H1 (cell line): ENCODE measurements around the gene VPS18. TPM values are rescaled to one million over a fixed set of nuclear protein-coding genes. Genes with fewer than 3 reads are reported as not detected.
A peak's percentile ranks its signal among the peaks of the same experiment; 100 is the strongest.

Source experiments
- CTCF ChIA-PET: fragments of 300-600 bp; sonication (Branson Sonifier 250); formaldehyde crosslinking; loops from one replicate; lab custom pipeline; 2021; ENCODE audit not compliant: partially characterized antibody; lab: Charles Lee
- POLR2A ChIA-PET: fragments of 300-600 bp; sonication (Branson Sonifier 250); formaldehyde crosslinking; loops from one replicate; lab custom pipeline; 2021; ENCODE audit warnings: inconsistent platforms; ENCODE audit not compliant: partially characterized antibody; lab: Charles Lee
- DNase-seq, 2 experiments: peaks; one replicate each; pipeline versions ENCODE4 v3.0.0 to v3.0.0-alpha.2; 2010 to 2022; ENCODE audit warnings: low spot score in 2 of 2, low read depth in 1 of 2, mixed read lengths in 1 of 2
- FAIRE-seq: peaks from 2 replicates; lab custom pipeline; 2011; peaks lifted over from hg19 to GRCh38; lab: Jason Lieb, UNC
- H2AFZ ChIP-seq: 2 replicates; pipeline ENCODE4 v1.8.1; 2012; ENCODE audit warnings: low read length, inconsistent platforms
- H2AK5ac ChIP-seq: 2 replicates; pipeline ENCODE4 v1.6.1; 2013; ENCODE audit warnings: low read depth, low read length
- H2BK120ac ChIP-seq: replicated peaks from 2 replicates; pipeline ENCODE3; 2013; ENCODE audit warnings: low read depth, low read length, inconsistent platforms
- H2BK12ac ChIP-seq: 2 replicates; pipeline ENCODE4 v1.6.1; 2013; ENCODE audit warnings: low read depth, low read length
- H2BK15ac ChIP-seq: 2 replicates; pipeline ENCODE4 v1.6.1; 2013; ENCODE audit warnings: low read length
- H2BK20ac ChIP-seq: 2 replicates; pipeline ENCODE4 v1.6.1; 2013; ENCODE audit warnings: low read length
- H2BK5ac ChIP-seq: 2 replicates; pipeline ENCODE4 v1.6.1; 2013; ENCODE audit warnings: low read depth, low read length
- H3K14ac ChIP-seq: 2 replicates; pipeline ENCODE4 v1.6.1; 2013; ENCODE audit warnings: inconsistent platforms; ENCODE audit not compliant: insufficient read length
- H3K18ac ChIP-seq: 2 replicates; pipeline ENCODE4 v1.6.1; 2013; ENCODE audit warnings: low read length; ENCODE audit errors: extremely low read depth
- H3K23ac ChIP-seq: 2 replicates; pipeline ENCODE4 v1.6.1; 2013; ENCODE audit warnings: inconsistent platforms; ENCODE audit not compliant: insufficient read length
- H3K23me2 ChIP-seq: 2 replicates; pipeline ENCODE4 v1.6.1; 2013; ENCODE audit warnings: low read depth, low read length
- H3K27ac ChIP-seq: 2 replicates; pipeline ENCODE4 v1.6.1; 2011; ENCODE audit warnings: low read depth, low read length, inconsistent platforms
- H3K27me3 ChIP-seq, 4 experiments: replicated peaks in 1 of 4; 1 replicate in 1 of 4; 2 replicates in 3 of 4; pipeline versions ENCODE4 v1.6.1 to v1.8.1; 2011 to 2013; ENCODE audit warnings: low read length in 3 of 4, mild to moderate bottlenecking in 3 of 4, inconsistent platforms in 2 of 4, mixed read lengths in 2 of 4, moderate library complexity in 1 of 4; ENCODE audit not compliant: control insufficient read depth in 3 of 4, insufficient read depth in 3 of 4; ENCODE audit errors: extremely low read depth in 1 of 4
- H3K36me3 ChIP-seq, 4 experiments: 2 replicates each; pipeline versions ENCODE4 v1.6.1 to v1.8.1; 2011 to 2013; ENCODE audit warnings: mild to moderate bottlenecking in 4 of 4, low read length in 3 of 4, moderate library complexity in 2 of 4, control low read depth in 1 of 4, inconsistent platforms in 1 of 4; ENCODE audit not compliant: insufficient read depth in 4 of 4, control insufficient read depth in 2 of 4
- H3K4ac ChIP-seq: replicated peaks from 2 replicates; pipeline ENCODE3; 2013; ENCODE audit warnings: low read length, low read depth, mixed read lengths, inconsistent platforms; ENCODE audit not compliant: insufficient read length
- H3K4me1 ChIP-seq, 4 experiments: replicated peaks in 1 of 4; 1 replicate in 1 of 4; 2 replicates in 3 of 4; pipeline versions ENCODE4 v1.6.1 to v1.8.1; 2011 to 2013; ENCODE audit warnings: low read length in 3 of 4, inconsistent platforms in 2 of 4, mixed read lengths in 1 of 4; ENCODE audit not compliant: insufficient read depth in 4 of 4, control insufficient read depth in 3 of 4
- H3K4me2 ChIP-seq, 2 experiments: 2 replicates each; pipeline versions ENCODE4 v1.6.1 to v1.8.1; 2011 to 2013; ENCODE audit warnings: low read depth in 2 of 2, low read length in 2 of 2, control low read depth in 1 of 2, inconsistent platforms in 1 of 2, mild to moderate bottlenecking in 1 of 2; ENCODE audit not compliant: insufficient read depth in 1 of 2
- H3K4me3 ChIP-seq, 4 experiments: fragments of 200-600, 300-600 bp in 1 of 4; sonication (generic), shearing (Covaris generic), sonication (Bioruptor Twin) in 1 of 4; 2 replicates each; pipeline versions ENCODE4 v1.5.1 to v1.8.1; 2011 to 2016; ENCODE audit warnings: low read length in 4 of 4, low read depth in 3 of 4, control low read depth in 2 of 4, inconsistent platforms in 2 of 4, mild to moderate bottlenecking in 2 of 4, mixed read lengths in 1 of 4, moderate library complexity in 1 of 4; ENCODE audit not compliant: insufficient read depth in 2 of 4; ENCODE audit errors: extremely low read depth in 1 of 4
- H3K56ac ChIP-seq: replicated peaks from 2 replicates; pipeline ENCODE3; 2013; ENCODE audit warnings: low read depth, mild to moderate bottlenecking, mixed read lengths, low read length, inconsistent platforms; ENCODE audit not compliant: insufficient read length
- H3K79me1 ChIP-seq: 2 replicates; pipeline ENCODE4 v1.6.1; 2013; ENCODE audit warnings: low read depth, low read length, control low read depth
- H3K79me2 ChIP-seq, 2 experiments: 2 replicates each; pipeline versions ENCODE4 v1.6.1 to v1.8.1; 2012 to 2013; ENCODE audit warnings: low read length in 2 of 2, mild to moderate bottlenecking in 2 of 2, inconsistent platforms in 1 of 2; ENCODE audit not compliant: insufficient read depth in 2 of 2, control insufficient read depth in 1 of 2
- H3K9ac ChIP-seq, 4 experiments: replicated peaks in 1 of 4; 1 replicate in 1 of 4; 2 replicates in 3 of 4; pipeline versions ENCODE4 v1.6.1 to v1.8.1; 2011 to 2013; ENCODE audit warnings: low read depth in 3 of 4, low read length in 3 of 4, control low read depth in 2 of 4, mild to moderate bottlenecking in 2 of 4, moderate library complexity in 2 of 4, inconsistent platforms in 1 of 4; ENCODE audit errors: extremely low read depth in 1 of 4
- H3K9me3 ChIP-seq, 2 experiments: 2 replicates each; pipeline versions ENCODE4 v1.6.1 to v1.8.1; 2012 to 2013; ENCODE audit warnings: mild to moderate bottlenecking in 2 of 2, moderate library complexity in 2 of 2, control low read depth in 1 of 2, inconsistent platforms in 1 of 2, low read depth in 1 of 2, low read length in 1 of 2, mixed read lengths in 1 of 2; ENCODE audit not compliant: insufficient read depth in 2 of 2
- H4K20me1 ChIP-seq, 2 experiments: replicated peaks in 1 of 2; 2 replicates each; pipeline versions ENCODE3 to v1.8.1; 2011 to 2013; ENCODE audit warnings: inconsistent platforms in 2 of 2, low read length in 2 of 2, mild to moderate bottlenecking in 1 of 2; ENCODE audit not compliant: insufficient read depth in 2 of 2, control insufficient read depth in 1 of 2
- H4K5ac ChIP-seq: 2 replicates; pipeline ENCODE4 v1.6.1; 2013; ENCODE audit warnings: low read length, low read depth, mixed read lengths, inconsistent platforms; ENCODE audit not compliant: insufficient read length
- H4K8ac ChIP-seq: 2 replicates; pipeline ENCODE4 v1.8.0; 2013; ENCODE audit warnings: mild to moderate bottlenecking, moderate library complexity, low read length, inconsistent platforms; ENCODE audit not compliant: insufficient read depth; ENCODE audit errors: extremely low read depth
- H4K91ac ChIP-seq: replicated peaks from 2 replicates; pipeline ENCODE3; 2013; ENCODE audit warnings: low read length, mixed read lengths, inconsistent platforms; ENCODE audit not compliant: insufficient read length
- ATF2 ChIP-seq: IDR thresholded peaks from 2 replicates; pipeline ENCODE4 v1.6.1; 2012; ENCODE audit warnings: low read length, inconsistent platforms
- CTCF ChIP-seq, 3 experiments: IDR thresholded peaks; 1 replicate in 2 of 3; 2 replicates in 1 of 3; pipeline versions ENCODE4 v1.5.1 to v1.6.1; 2011; ENCODE audit warnings: low read length in 3 of 3, mild to moderate bottlenecking in 3 of 3, inconsistent platforms in 2 of 3, low read depth in 1 of 3, moderate library complexity in 1 of 3; ENCODE audit not compliant: insufficient read depth in 1 of 3; ENCODE audit errors: control extremely low read depth in 1 of 3
- POLR2A ChIP-seq, 2 experiments: IDR thresholded peaks; 1 replicate in 1 of 2; 2 replicates in 1 of 2; pipeline ENCODE4 v1.6.1; 2011; ENCODE audit warnings: low read depth in 2 of 2, low read length in 2 of 2, mild to moderate bottlenecking in 2 of 2; ENCODE audit errors: control extremely low read depth in 1 of 2
- WGBS, 2 experiments: shearing (Covaris generic) in 1 of 2; methylation state at CpG; one replicate each; pipeline versions ENCODE4 v1.1.6 to v1.1.7; 2013 to 2015; ENCODE audit warnings: low lambda C conversion rate in 2 of 2, mixed read lengths in 2 of 2, inconsistent platforms in 1 of 2, low coverage in 1 of 2, missing lambda C conversion rate in 1 of 2; ENCODE audit not compliant: insufficient replicate concordance in 2 of 2, insufficient coverage in 1 of 2, insufficient read length in 1 of 2; ENCODE audit errors: extremely low coverage in 1 of 2, missing lambda C conversion rate in 1 of 2; 5-methylcytosine and 5-hydroxymethylcytosine counted together
- polyA plus RNA-seq, 7 experiments: library from polyadenylated mRNA; depleted of rRNA in 3 of 7; stranded (reverse) in 5 of 7; unstranded in 2 of 7; fragments of >200 nt in 5 of 7; fragments of 200-250 nt in 2 of 7; gene quantifications; 1 replicate in 5 of 7; 2 replicates in 1 of 7; 4 replicates in 1 of 7; pipeline versions ENCODE4 v1.2.1 to v1.2.3, GENCODE V29; 2011 to 2013; ENCODE audit warnings: missing spikeins in 2 of 7, mixed read lengths in 2 of 7
- total RNA-seq: library from RNA; stranded (reverse); fragmentation: NEBNext Ultra II Directional; extraction: Animal tissue kit (Norgen Biotek cat#: 25700); gene quantifications from 2 replicates; pipeline ENCODE4 v1.2.1, GENCODE V29; 2021

Gene VPS18
- total and polyA plus RNA-seq, 2 of the 8 experiments (the other 6 are each of a cell fraction or from before 2014, with no cell fraction given), result 28.9 to 32.7 TPM

DNA sequence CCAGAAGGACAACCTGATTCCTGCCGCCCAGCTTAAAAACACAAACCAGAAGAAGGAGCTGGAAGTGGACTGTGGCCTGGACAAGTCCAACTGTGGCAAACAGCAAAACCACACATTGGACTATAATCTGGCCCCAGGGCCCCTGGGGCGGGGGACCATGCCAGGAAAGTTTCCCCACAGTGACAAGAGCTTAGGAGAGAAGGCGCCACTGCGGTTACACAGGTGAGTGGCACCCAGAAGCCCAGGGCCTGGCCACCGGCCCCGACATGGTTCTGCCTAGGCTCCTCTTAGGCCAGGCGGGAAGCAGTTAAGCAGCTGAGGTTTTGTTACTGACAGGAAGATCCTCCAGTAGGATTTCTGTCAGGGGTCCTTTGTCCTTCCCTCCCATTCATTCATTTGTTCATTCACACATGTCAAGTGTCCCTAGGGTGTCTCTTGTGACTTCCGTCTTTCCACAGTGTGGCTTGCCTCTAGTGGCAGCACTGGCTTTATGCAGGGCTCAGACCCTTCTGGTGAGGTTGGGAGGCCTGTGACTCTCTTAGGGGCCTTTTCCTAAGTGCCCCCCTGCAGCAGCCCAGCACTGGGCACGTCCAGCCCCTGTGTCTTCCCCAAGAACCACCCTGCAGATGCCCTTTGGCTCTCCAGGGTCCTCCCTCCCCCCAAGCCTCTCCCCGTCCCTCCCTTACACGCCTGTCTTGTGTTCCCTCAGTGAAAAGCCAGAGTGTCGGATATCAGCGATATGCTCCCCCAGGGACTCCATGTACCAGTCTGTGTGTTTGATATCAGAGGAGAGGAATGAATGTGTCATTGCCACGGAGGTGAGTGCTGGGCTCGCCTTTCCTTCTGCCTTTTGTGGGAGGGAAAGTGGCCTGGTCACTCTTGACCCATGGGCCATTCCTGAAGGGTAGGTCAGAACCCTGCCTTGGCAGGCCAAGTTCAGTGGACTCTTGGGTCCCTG, 42.7 kb downstream of the VPS18 start:
- FAIRE-seq, result no peak
- H3K9ac ChIP-seq, result no peak overlapping the region
- peaks cover 4 to 43% (median 26%) of the 10 kb centered on the region in 4 experiments for H3K27me3 ChIP-seq
- H4K20me1 ChIP-seq, result no peaks in the 10 kb centered on the region
- H4K8ac ChIP-seq, result no peak overlapping the region
- no peak for DNase-seq
- H3K4ac ChIP-seq, result no peak overlapping the region
- CTCF ChIA-PET, result interaction anchor here (1.0 to 33.1 kb wide), 5 partner anchors 9 to 54 kb away, joined by 3 to 619 read pairs (median 5); partner anchors contain the start of genes DLL4 and VPS18
- peaks cover 0 to 20% (median 6%) of the 10 kb centered on the region in 4 experiments; a peak in 5 of 7 replicates for H3K4me1 ChIP-seq
- no peak overlapping the region for H3K23ac ChIP-seq
- no peak overlapping the region for H3K27ac ChIP-seq
- H3K79me1 ChIP-seq, result no peaks in the 10 kb centered on the region
- H2AFZ ChIP-seq, result no peak overlapping the region
- H3K9me3 ChIP-seq, result no peaks in the 10 kb centered on the region
- H4K5ac ChIP-seq, result no peak overlapping the region
- 87% methylated on average over 15 of the region's 15 CpGs; no CpG with 5 or more reads in 1 of the 2 experiments for WGBS, 2 experiments
- H3K4me3 ChIP-seq, result no peak overlapping the region
- no peak overlapping the region for H3K18ac ChIP-seq
- no peak overlapping the region for H2AK5ac ChIP-seq
- H2BK20ac ChIP-seq, result 0 out of 2 replicates have a peak overlapping the region, but pooled peaks have one; percentile 80
- peak overlapping the region; percentile 8; the same call in 1 of the 2 replicates for H2BK15ac ChIP-seq
- H2BK12ac ChIP-seq, result peak overlapping the region; percentile 50; the same call in 1 of the 2 replicates
- H3K36me3 ChIP-seq, result no peaks in the 10 kb centered on the region
- no peaks in the 10 kb centered on the region for H3K79me2 ChIP-seq
- H3K4me2 ChIP-seq, result no peak overlapping the region
- H2BK5ac ChIP-seq, result no peak overlapping the region
- TF ChIP-seq ATF2, result no peak
- no peak for TF ChIP-seq POLR2A (IDR thresholded peaks at IDR 0.05; ENCODE audit: control extremely low read depth in 1 of 2, low read depth in 2 of 2, low read length in 2 of 2)
- TF ChIP-seq CTCF (IDR thresholded peaks at IDR 0.05; ENCODE audit: control extremely low read depth in 1 of 3, insufficient read depth in 1 of 3, low read depth in 1 of 3, low read length in 3 of 3), result peak in 1 of 3 experiments; percentile 2; a peak in 1 of 4 replicates
- TF ChIP-seq, all 59 proteins: peak for 1
- no peak overlapping the region for H3K56ac ChIP-seq
- H4K91ac ChIP-seq, result no peak overlapping the region
- peaks cover 5% of the 10 kb centered on the region; the same call in 1 of the 2 replicates for H3K23me2 ChIP-seq
- H3K14ac ChIP-seq, result no peak overlapping the region
- H2BK120ac ChIP-seq, result no peak overlapping the region
- POLR2A ChIA-PET, result interaction anchor here (0.6 to 43.8 kb wide), 3 partner anchors 15 to 93 kb away, joined by 3 to 1505 read pairs (median 3); partner anchors contain the start of genes CHAC1 and SPINT1
